Thyroid gland (tissue), 4 donors: Measurements from ENCODE around the gene GNG8.

Source experiments
- POLR2A ChIP-seq, 2 donors: fragments of 450-650 bp; IDR thresholded peaks; one replicate each; pipeline ENCODE4 v1.6.1; 2017; ENCODE audit warnings: antibody characterized with exemption in 2 of 2, mild to moderate bottlenecking in 2 of 2, moderate library complexity in 1 of 2
- TF ChIP-seq, protein P1 (sequence below), 6 experiments: fragments of 200-600 bp in 3 of 6; fragments of 450-650 bp in 3 of 6; sonication (generic) in 3 of 6; IDR thresholded peaks; one replicate each; pipeline ENCODE4 v1.5.1; 2016 to 2019; ENCODE audit warnings: antibody characterized with exemption in 6 of 6, mild to moderate bottlenecking in 2 of 6, inconsistent platforms in 1 of 6, moderate library complexity in 1 of 6

DNA sequence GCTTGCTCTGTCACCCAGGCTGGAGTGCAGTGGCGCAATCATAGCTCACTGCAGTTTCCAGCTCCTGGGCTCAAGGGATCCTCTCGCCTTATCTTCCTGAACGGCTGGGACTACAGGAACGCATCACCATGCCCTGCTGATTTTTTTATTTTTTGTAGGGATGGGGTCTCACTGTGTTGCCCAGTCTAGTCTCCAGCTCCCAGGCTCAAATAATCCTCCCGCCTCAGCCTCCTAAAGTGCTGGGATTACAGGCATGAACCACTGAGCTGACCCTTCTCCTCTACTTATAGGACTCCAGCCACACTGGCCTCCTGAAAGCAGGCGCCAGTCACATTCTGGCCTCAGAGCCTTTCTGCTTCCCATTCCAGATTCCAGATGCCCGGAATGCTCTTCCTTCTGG lies 14.4 kb upstream of the GNG8 start:
- TF ChIP-seq, protein P1, sequence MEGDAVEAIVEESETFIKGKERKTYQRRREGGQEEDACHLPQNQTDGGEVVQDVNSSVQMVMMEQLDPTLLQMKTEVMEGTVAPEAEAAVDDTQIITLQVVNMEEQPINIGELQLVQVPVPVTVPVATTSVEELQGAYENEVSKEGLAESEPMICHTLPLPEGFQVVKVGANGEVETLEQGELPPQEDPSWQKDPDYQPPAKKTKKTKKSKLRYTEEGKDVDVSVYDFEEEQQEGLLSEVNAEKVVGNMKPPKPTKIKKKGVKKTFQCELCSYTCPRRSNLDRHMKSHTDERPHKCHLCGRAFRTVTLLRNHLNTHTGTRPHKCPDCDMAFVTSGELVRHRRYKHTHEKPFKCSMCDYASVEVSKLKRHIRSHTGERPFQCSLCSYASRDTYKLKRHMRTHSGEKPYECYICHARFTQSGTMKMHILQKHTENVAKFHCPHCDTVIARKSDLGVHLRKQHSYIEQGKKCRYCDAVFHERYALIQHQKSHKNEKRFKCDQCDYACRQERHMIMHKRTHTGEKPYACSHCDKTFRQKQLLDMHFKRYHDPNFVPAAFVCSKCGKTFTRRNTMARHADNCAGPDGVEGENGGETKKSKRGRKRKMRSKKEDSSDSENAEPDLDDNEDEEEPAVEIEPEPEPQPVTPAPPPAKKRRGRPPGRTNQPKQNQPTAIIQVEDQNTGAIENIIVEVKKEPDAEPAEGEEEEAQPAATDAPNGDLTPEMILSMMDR (IDR thresholded peaks at IDR 0.05), result no peak
- TF ChIP-seq POLR2A (IDR thresholded peaks at IDR 0.05), result no peak
